Ovary (tissue), 9 donors: ENCODE data around the gene CEP68. TPM values are rescaled to one million over a fixed set of nuclear protein-coding genes. Genes with fewer than 3 reads are reported as not detected.

Experiments used
- DNase-seq, 5 donors: peaks; one replicate each; pipeline ENCODE4 v3.0.0-alpha.2; 2019 to 2020
- H3K27ac ChIP-seq, 2 donors: fragments of 200-600 bp; one replicate each; pipeline versions ENCODE4 v1.5.1 to v1.8.0; 2019 to 2022
- H3K27me3 ChIP-seq: fragments of 200-600 bp; one replicate; pipeline ENCODE4 v1.8.0; 2022
- H3K36me3 ChIP-seq: fragments of 200-600 bp; sonication (generic); one replicate; pipeline ENCODE4 v1.5.1; 2019
- H3K4me1 ChIP-seq: one replicate; pipeline ENCODE4 v1.8.1; 2013; ENCODE audit warnings: mild to moderate bottlenecking, moderate library complexity; ENCODE audit not compliant: insufficient read depth
- H3K4me3 ChIP-seq: fragments of 200-600 bp; sonication (generic); one replicate; pipeline ENCODE4 v1.5.1; 2017
- H3K9me3 ChIP-seq, 2 donors: fragments of 200-600 bp in 1 of 2; sonication (generic) in 1 of 2; one replicate each; pipeline versions ENCODE4 v1.5.1 to v1.8.1; 2013 to 2019; ENCODE audit warnings: mild to moderate bottlenecking in 1 of 2, moderate library complexity in 1 of 2
- CTCF ChIP-seq, 3 donors: fragments of 450-650 bp in 2 of 3; fragments of 200-600 bp in 1 of 3; IDR thresholded peaks; one replicate each; pipeline versions ENCODE4 v1.5.1 to v1.8.0; 2016 to 2022; ENCODE audit warnings: antibody characterized with exemption in 3 of 3, mild to moderate bottlenecking in 1 of 3
- EP300 ChIP-seq: sonication (generic); formaldehyde crosslinking; IDR thresholded peaks from one replicate; pipeline ENCODE4 v1.6.1; 2017; ENCODE audit warnings: antibody characterized with exemption
- POLR2A ChIP-seq: fragments of 450-650 bp; IDR thresholded peaks from one replicate; pipeline ENCODE4 v1.6.1; 2017; ENCODE audit warnings: antibody characterized with exemption, mild to moderate bottlenecking, moderate library complexity
- WGBS, 3 donors: extraction: QIAGEN DNeasy Blood & Tissue Kit in 1 of 3; methylation state at CpG; one replicate each; pipeline versions ENCODE4 v1.1.5 to v1.1.7; 2013 to 2017; 5-methylcytosine and 5-hydroxymethylcytosine counted together
- intact Hi-C, 4 donors: fragments of 100-400 bp; cut with DNase I; formaldehyde crosslinking; loops; one replicate each; pipeline versions ENCODE4 v1.11.0 to v1.15.1; 2022 to 2023
- polyA plus RNA-seq, 2 donors: library from polyadenylated mRNA; stranded (reverse); fragments of 200-250 nt in 1 of 2; fragments of 350-450 nt in 1 of 2; fragmentation: Illumina TruSeq in 1 of 2; extraction: RNeasy Lipid Tissue Mini Kit (QIAGEN cat#74804) in 1 of 2; gene quantifications; one replicate each; pipeline ENCODE4 v1.2.3, GENCODE V29; 2013 to 2014
- total RNA-seq, 7 donors: library from RNA; depleted of rRNA in 2 of 7; stranded (reverse); fragments of >200 nt in 2 of 7; fragmentation: NEBNext Ultra II Directional in 3 of 7; extraction: Animal tissue kit (Norgen Biotek cat#: 25700) in 3 of 7; gene quantifications; one replicate each; pipeline versions ENCODE4 v1.1.0 to v1.2.4, GENCODE V29; 2016 to 2023
- donor health status: DM: no; HTN: no; CAD: no; lungs with moderate emphysema.
- donor health status: DM: no; HTN: no; CAD: no.
- donor health status: Bipolar disorder and iron deficiency.
- donor health status: DM: yes; HTN: yes; CAD: no.
- donor health status: DM: no; HTN: no; CAD: no.
- donor health status: DM: yes; HTN: yes; CAD: no.

Gene CEP68
- total and polyA plus RNA-seq, 9 donors, result 13.7 to 31.6 (median 28.0) TPM

- WGBS, 3 donors, result 8 to 9% (median 8%) methylated on average over 42 of the region's 42 CpGs
- TF ChIP-seq EP300 (no peak), CTCF (IDR thresholded peaks at IDR 0.05) (no peak), POLR2A (no peak)
- Histone ChIP-seq H3K9me3 (no peaks in the 10 kb centered on the region), H3K27me3 (no peaks in the 10 kb centered on the region), H3K27ac (peak overlapping the region in 1 of 2 donors; percentile 88), H3K36me3 (no peaks in the 10 kb centered on the region), H3K4me1 (peaks cover 1% of the 10 kb centered on the region), H3K4me3 (peak overlapping the region; percentile 79)
- intact Hi-C loops, result loop anchor here in 1 of 4 donors (2.0 kb wide), 1 partner anchor 75 kb away; the partner anchor contains the start of gene RAB1A
- no peak for DNase-seq
These were observed 598 bp upstream of the CEP68 start for GRCh38 chr2:65055422-65056214.

DNA sequence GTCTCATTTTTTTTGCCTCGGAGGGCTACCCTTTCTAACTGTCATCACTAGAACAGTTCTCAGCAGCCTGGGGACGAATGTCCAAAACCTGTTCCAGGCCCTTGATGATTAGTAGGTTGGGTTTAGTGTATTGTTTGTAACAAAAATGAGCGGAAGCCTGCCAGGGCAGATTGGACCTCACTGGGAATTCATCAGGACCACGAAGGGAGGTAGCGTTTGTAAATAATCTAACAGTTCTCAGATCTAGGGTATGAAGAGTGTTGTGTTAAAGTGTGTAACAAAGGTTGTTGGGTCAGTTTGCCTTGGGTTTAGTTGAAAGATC is 799 bp downstream of the CEP68 start:
- TF ChIP-seq CTCF (IDR thresholded peaks at IDR 0.05) (no peak), POLR2A (no peak), EP300 (no peak)
- H3K27me3 ChIP-seq, result no peaks in the 10 kb centered on the region
- no peaks in the 10 kb centered on the region for H3K36me3 ChIP-seq
- no peaks in the 10 kb centered on the region for H3K9me3 ChIP-seq
- H3K27ac ChIP-seq, result peak overlapping the region; percentile 38 to 88
- intact Hi-C loops, result loop anchor here in 1 of 4 donors (2.0 kb wide), 1 partner anchor 74 kb away; the partner anchor contains the start of gene RAB1A
- no peak for DNase-seq
- 1 to 5% (median 3%) methylated on average over 5 of the region's 5 CpGs for WGBS, 3 donors
- peaks cover 5% of the 10 kb centered on the region for H3K4me1 ChIP-seq
- H3K4me3 ChIP-seq, result peak overlapping the region; percentile 79

- no peaks in the 10 kb centered on the region for H3K9me3 ChIP-seq
These were observed 1.3 kb downstream of the CEP68 start for GRCh38 chr2:65057391-65058052.

DNA sequence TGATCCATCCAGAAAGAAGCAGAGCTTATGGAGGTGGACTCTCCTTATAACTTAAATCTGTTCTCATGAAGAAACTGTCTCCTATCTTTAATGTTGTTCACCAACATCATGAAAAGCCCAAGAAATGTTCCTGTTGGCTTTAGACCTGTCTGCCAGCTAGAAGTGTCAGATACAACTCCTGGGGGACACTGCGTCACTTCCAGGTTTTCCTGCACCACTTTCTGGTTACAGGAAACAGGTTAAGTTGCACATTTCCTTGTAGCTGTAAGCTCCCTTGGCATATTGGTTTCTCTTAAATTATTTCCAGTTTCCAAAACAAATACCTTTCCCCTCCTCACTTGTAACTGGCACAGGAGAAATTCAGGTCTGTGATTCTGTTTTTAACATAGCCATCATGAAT is 2.9 kb downstream of the CEP68 start:
- H3K9me3 ChIP-seq, result no peaks in the 10 kb centered on the region
- H3K27ac ChIP-seq, result no peak overlapping the region
- TF ChIP-seq POLR2A (no peak), CTCF (IDR thresholded peaks at IDR 0.05) (no peak), EP300 (no peak)
- intact Hi-C loops, result no loop called here
- no peaks in the 10 kb centered on the region for H3K27me3 ChIP-seq
- 89 to 97% (median 94%) methylated on average over 1 of the region's 1 CpG for WGBS, 3 donors
- no peaks in the 10 kb centered on the region for H3K36me3 ChIP-seq
- H3K4me3 ChIP-seq, result no peak overlapping the region
- peaks cover 8% of the 10 kb centered on the region for H3K4me1 ChIP-seq
- no peak for DNase-seq

More at GRCh38 chr2:65057391-65058052, 1.3 kb downstream of the CEP68 start:
- no peaks in the 10 kb centered on the region for H3K36me3 ChIP-seq
- no peak overlapping the region for H3K27ac ChIP-seq
- no peaks in the 10 kb centered on the region for H3K27me3 ChIP-seq
- 52 to 59% (median 54%) methylated on average over 6 of the region's 6 CpGs for WGBS, 3 donors
- no peak for DNase-seq
- H3K4me1 ChIP-seq, result peaks cover 5% of the 10 kb centered on the region
- no peak for TF ChIP-seq POLR2A
- no peak for TF ChIP-seq EP300
- TF ChIP-seq CTCF (IDR thresholded peaks at IDR 0.05), result no peak
- intact Hi-C loops, result loop anchor here in 1 of 4 donors (2.0 kb wide), 1 partner anchor 73 kb away; the partner anchor contains the start of gene RAB1A
- peak overlapping the region; percentile 79 for H3K4me3 ChIP-seq
